CD4-positive, alpha-beta T cell treated with Interleukin-17A for 4 hours (primary cell): Measurements from ENCODE around the gene GPR146.
A peak's percentile ranks its signal among the peaks of the same experiment; 100 is the strongest.

Source experiments
- DNase-seq: peaks from one replicate; pipeline ENCODE4 v3.0.0-alpha.2; 2020; ENCODE audit warnings: mixed read lengths

The GPR146 gene

DNA sequence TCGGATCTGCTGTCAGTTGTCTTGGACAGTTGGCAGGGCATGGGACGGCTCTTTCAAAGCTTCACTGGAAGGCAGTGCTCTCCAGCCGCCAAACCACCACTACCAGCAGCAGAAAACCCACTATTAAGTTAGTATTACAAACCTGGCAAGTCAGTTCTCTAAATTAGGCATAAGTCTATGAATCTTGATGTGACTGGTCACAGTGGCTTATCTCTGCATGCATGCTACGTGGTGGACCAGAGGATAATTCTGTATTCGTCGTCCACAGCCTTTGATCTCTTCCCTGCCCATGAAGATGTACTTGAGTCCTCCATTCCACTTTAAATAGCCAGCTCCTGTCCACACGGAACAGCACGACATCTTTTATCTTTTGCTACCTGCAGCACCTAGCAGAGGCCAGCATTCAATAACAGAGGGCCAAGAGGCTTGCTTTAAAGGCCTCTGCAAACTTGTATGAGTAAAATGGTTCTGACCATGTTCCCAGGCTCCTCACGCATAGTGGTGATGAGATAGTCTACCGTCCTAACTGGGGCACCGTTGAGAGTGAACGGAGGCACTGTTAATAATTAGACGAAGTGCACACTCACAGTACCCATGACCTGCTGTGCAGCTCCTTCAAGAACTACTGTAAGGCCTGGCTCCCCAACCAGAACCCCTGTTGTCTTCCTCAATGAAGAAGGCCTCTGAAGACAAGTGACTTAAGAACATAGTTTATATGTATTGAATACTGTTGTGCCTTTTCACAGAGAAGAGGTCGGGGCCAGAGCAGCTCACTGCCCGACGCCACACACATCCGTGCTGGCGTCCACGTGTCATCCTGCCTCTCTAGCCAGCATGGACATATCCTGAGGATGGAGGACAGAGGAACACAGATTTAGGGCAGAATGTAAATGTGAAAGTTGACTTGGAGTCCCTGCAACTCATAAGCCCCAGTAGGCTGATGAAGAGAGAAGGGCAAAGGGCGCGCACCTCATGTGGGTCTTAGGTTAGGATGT, 1.0 kb downstream of the GPR146 start:
- DNase-seq = no peak

DNA sequence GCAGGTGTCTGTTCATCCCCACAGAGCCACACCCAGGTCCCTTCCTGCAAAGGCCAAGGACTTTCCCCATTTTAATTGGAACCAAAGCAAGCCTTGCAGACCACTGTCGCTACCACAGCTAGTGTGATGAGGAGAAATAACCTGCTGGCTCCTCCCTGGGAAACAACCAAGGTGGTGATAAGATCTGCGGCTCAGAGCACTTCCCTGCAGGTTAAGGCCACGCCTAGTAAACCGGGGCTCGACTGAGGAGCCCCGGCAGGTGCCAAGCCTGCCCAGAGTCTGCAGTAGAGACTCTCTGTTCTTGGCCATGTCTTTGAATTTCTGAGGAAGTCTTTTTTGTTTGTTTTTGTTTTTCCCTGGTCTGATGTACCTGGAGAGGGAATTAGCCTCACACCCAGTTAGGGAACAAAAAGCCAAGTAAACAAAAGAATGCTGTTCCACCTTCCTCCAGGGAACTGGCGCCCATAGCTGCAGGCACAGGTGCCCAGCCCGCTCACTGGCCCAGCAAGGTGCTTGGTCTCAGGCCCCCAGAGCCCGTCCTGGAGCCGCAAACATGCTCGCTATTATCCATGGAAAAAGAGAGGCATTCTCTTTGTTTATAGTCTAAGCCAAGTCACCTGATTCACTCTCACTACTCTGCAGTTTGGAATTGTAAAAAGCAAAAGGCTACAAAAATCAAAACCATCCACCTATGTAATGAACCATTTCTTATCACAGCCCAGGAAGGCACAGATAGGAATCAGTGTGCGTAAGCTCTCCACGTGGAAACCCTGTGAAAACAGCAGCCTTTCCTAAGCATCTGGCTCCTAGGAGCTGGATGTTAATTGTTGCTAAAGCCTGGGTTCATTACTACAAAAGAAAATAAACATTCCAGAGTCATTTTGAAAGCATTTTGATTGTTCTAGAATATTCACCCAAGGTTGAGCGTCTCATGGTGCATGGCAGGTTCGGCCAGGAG, 2.7 kb downstream of the GPR146 start:
- DNase-seq = peak; percentile 71

- DNase-seq = peak; percentile 35
These were observed 4.8 kb downstream of the GPR146 start for GRCh38 chr7:1049006-1049741.

DNA sequence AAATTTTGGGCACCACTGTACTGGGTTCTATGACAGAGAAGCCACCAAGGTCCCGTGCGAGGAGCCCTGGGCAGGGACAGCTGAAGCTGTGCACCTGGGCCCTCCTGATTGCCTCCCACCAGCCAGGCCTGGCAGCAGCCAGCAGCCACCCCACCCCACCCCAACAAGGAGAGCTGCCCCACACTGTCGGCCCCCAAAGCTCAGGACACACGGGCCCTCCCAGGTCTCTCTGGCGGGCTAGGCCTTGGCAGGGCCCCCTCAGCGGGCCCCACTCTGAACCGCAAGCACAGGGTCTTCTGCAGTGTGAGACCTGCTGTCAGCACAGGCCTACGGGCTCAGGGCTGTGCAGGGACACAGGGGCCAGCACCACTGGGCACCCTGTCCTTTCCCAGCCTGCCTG, 5.5 kb downstream of the GPR146 start:
- no peak for DNase-seq

DNA sequence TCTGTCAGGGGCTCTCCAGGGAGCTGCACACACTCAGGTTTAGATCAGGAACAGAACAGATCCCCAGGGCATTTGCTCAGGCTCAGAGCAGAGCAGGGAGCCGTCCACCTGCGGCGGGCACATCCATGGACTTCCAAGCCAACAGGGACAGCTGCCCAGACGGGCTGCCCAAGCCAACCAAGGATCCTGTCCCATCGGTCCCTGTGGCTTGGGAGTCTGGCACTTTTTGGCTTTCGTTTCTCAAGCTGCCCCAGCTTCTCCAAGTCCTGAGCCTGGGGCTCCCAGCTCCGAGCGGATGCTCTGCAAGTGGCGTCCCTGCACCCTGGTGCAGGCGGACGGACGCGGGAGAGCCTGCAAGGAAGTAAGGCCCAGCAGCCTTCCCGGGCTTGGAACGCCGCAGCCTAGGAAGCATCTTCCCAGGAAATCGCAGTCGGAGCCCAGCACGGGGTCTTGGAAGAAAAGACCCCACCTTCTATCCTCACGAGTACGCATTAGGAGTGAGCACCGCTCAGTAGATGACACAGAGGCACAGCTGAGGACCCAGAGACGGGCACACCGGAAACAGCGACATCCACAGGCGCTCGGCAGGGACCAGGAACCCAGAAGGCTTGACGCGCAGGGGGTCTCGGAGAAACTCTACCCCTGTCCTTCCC, 6.0 kb downstream of the GPR146 start:
- no peak for DNase-seq

GRCh38 chr7:1050956-1051690, 6.8 kb downstream of the GPR146 start:
- no peak for DNase-seq

GRCh38 chr7:1052031-1052818, 7.9 kb downstream of the GPR146 start:
- no peak for DNase-seq

- DNase-seq = no peak
These were observed 8.7 kb downstream of the GPR146 start for GRCh38 chr7:1053002-1053411.

DNA sequence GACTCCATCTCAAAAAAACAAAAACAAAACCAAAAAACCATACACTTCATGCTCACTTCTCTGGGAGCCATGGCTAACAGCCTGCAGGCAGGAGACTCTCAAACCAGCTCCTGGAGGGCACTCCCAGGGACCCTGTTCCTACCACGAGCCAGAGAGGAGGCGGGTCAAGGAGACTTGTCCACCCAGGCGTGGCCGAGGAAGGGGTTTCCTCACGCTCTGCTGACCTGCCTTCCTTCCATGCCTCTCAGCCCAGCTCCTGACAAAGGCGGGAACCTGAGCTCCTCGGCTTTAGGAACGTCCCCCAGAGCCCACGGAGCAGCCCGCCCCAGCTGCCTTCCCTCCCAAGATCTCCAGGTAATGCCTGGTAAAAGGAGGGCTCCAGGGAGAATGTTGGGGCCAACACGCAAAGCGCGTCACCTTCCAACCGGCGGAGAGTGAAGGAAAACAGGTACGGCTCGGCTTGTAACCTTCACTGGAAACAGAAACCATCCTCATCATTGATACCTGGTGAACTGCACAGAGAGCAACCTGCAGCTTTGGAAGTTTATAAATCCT, 9.5 kb downstream of the GPR146 start:
- no peak for DNase-seq

DNA sequence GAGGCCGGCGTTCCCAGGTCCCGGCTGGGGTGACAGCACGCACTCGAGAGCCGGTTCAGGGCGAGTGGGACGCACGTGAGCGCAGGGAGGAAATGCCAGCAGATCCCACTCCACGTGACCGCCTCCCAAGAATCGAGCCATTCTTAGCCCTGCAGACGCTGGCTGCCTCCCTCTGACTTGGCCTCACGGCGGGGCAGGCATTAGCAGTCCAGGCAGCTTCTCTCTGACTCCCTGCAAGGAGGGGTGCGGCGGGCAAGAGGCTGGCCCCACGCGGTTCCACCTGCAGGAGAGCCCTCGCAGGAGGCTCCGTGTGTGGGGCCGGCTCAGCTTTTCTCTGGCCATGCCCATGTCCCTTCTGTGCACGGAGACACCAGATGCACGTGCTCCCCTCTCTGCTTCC, 10.1 kb downstream of the GPR146 start:
- DNase-seq = no peak

DNA sequence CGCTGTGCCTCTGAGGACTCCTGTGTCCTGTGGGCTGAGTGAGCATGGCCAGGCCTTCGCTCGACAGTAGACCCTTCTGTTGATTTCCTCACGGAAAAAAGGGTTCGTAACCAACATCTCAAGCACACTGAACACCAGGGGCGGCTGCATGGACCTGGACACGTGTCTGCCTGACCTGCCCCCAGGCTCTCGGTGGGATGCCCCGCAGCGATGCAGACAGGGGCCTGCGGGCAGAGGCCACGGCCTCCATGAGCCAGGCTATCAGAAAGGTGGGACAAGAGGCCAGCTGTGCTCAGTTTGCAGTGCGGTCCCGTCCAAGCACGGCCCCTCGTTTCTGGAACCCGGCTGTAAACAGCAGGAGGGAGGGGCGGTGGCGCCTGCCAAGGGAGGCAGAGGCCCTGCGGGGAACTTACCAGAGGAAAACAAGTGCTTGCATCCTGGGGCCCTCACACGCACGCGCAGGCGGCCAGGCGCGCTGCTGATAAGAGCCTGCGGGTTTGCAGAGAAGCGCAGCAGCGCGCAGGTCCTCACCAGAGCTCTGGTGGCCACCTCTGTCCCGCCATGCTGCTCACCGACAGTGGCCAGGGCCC, 10.6 kb downstream of the GPR146 start:
- peak; percentile 83 for DNase-seq

- DNase-seq = peak; percentile 19
These were observed 11.2 kb downstream of the GPR146 start for GRCh38 chr7:1055491-1055955.

DNA sequence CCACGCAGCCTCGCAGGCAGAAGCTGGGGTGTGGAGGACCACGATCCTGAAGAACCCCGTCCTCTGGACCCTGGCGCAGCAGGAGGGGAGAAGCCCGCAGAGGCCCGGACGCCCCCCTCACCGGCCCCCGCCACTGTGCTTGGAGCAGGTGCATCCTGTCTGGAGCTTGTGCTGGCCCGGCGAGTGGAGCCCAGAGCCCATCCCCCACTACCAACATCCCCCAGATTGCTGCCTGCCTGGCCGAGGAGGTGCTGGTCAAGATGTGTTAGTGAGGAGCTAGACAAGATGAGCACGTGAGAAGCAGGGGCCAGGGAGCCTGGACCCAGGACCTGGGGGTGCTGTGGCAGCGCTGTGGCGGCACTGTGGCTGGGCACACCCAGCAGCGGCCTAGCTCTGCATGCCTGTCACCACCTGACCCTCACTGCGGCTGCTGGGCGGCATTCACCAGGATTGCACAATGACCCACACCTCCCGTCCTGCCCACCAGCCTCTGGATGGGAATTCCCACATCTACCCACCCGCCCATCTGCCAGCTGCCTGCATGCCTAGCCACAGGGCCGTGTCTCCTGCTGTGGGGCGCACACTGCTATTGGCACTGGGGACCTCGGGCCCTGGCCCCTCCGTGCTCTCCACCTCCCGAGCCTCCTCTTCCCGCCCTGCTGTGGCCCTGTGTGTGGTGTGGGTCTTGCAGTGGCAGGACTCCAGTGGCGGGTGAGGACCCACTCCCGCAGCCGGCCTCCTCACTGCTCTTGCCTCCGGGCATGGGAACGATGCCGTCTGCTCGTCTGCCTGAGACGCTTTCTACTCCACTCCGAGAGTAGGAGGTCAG, 11.8 kb downstream of the GPR146 start:
- DNase-seq = peak; percentile 26

- DNase-seq = no peak
These were observed 12.6 kb downstream of the GPR146 start for GRCh38 chr7:1056785-1057410.

GRCh38 chr7:1057416-1058291, 13.3 kb downstream of the GPR146 start:
- no peak for DNase-seq

DNA sequence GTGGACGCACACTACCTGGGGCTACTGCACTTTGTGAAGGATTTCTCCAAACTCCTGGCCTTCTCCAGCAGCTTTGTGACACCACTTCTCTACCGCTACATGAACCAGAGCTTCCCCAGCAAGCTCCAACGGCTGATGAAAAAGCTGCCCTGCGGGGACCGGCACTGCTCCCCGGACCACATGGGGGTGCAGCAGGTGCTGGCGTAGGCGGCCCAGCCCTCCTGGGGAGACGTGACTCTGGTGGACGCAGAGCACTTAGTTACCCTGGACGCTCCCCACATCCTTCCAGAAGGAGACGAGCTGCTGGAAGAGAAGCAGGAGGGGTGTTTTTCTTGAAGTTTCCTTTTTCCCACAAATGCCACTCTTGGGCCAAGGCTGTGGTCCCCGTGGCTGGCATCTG, 14.0 kb downstream of the GPR146 start:
- DNase-seq = no peak

DNA sequence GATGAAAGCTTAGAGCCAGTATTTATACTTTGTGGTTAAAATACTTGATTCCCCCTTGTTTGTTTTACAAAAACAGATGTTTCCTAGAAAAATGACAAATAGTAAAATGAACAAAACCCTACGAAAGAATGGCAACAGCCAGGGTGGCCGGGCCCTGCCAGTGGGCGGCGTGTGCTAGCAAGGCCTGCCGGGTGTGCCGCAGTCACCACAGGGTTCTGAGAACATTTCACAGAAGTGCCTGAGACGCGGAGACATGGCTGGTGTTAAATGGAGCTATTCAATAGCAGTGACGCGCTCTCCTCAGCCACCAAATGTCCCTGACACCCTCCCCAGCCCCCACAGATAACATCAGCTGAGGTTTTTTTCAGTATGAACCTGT, 14.5 kb downstream of the GPR146 start:
- DNase-seq = no peak
